ENCODE data around the gene SMIM33. TPM values are rescaled to one million over a fixed set of nuclear protein-coding genes. Genes with fewer than 3 reads are reported as not detected.

SMIM33 gene
- total and polyA plus RNA-seq, 9 of the 15 experiments (the other 6 are each of a cell fraction or from before 2014, with no cell fraction given) = not detected

- TF ChIP-seq ZFP91 (CRISPR knock-in tag; IDR thresholded peaks at IDR 0.05) (peak; percentile 60; the same call in 1 of the 2 replicates), MEIS2 (IDR thresholded peaks at IDR 0.05; ENCODE audit: partially characterized antibody) (peak; percentile 41), SOX6 (IDR thresholded peaks at IDR 0.05) (peak; percentile 18; the same call in 1 of the 2 replicates), GTF2B (IDR thresholded peaks at IDR 0.05; ENCODE audit: extremely low read depth, insufficient read length) (peak; percentile 25), SUPT5H (IDR thresholded peaks at IDR 0.05) (peak; percentile 96), SP1 (CRISPR knock-in tag; IDR thresholded peaks at IDR 0.05) (peak; percentile 96), PHF8 (IDR thresholded peaks at IDR 0.05; ENCODE audit: borderline replicate concordance, low read length) (peak; percentile 42; the same call in 1 of the 2 replicates), POLR2H (tag; IDR thresholded peaks at IDR 0.05; ENCODE audit: low read depth) (peak; percentile 74), ZNF239 (CRISPR knock-in tag; IDR thresholded peaks at IDR 0.05) (0 out of 2 replicates have a peak, but pooled peaks have one; percentile 51), ASH1L (IDR thresholded peaks at IDR 0.05; ENCODE audit: borderline replicate concordance, low read depth, partially characterized antibody) (peak; percentile 91), ETV5 (CRISPR knock-in tag; IDR thresholded peaks at IDR 0.05; ENCODE audit: low read depth) (peak; percentile 30; the same call in 1 of the 2 replicates), PREB (CRISPR knock-in tag; IDR thresholded peaks at IDR 0.05) (peak; percentile 80; the same call in 1 of the 2 replicates), ZMIZ1 (IDR thresholded peaks at IDR 0.05; ENCODE audit: low read depth in 2 of 2, low read length in 2 of 2) (0 out of 4 replicates have a peak, but pooled peaks of 1 of the 2 experiments have one; percentile 13), CC2D1A (IDR thresholded peaks at IDR 0.05) (peak; percentile 93), POLR2AphosphoS5 (IDR thresholded peaks at IDR 0.05; ENCODE audit: control insufficient read depth, insufficient read depth, low read depth, low read length) (peak; percentile 90), POLR2G (IDR thresholded peaks at IDR 0.05; ENCODE audit: low read depth, low read length) (peak; percentile 34), NRF1 (conservative IDR thresholded peaks at IDR 0.05 in 1 of 2, IDR thresholded peaks at IDR 0.05 in 1 of 2) (0 out of 4 replicates have a peak, but pooled peaks of 1 of the 2 experiments have one; percentile 11), ATF7 (IDR thresholded peaks at IDR 0.05) (peak; percentile 23; the same call in 1 of the 2 replicates)
Measured at GRCh38 chr5:139503036-139503817, 32.4 kb downstream of the SMIM33 start (continued).

Measured in K562 (cell line).